KOPT-K1 (cell line): ENCODE results near the gene C12orf57.

Experiments
- H3K27ac ChIP-seq: fragments of 200-600 bp; sonication (generic); 2 replicates; pipeline ENCODE4 v1.5.1; 2016; ENCODE audit warnings: antibody characterized with exemption, mild to moderate bottlenecking, low read depth, low read length; ENCODE audit not compliant: poor library complexity, severe bottlenecking
- H3K36me3 ChIP-seq: fragments of 200-600 bp; sonication (generic); 2 replicates; pipeline ENCODE4 v1.5.1; 2017; ENCODE audit warnings: antibody characterized with exemption, mild to moderate bottlenecking, low read length, moderate library complexity; ENCODE audit not compliant: insufficient read depth
- H3K9me3 ChIP-seq: fragments of 200-600 bp; sonication (generic); 2 replicates; pipeline ENCODE4 v1.5.1; 2017; ENCODE audit warnings: antibody characterized with exemption, low read length, mild to moderate bottlenecking; ENCODE audit not compliant: insufficient read depth, poor library complexity, severe bottlenecking

Gene C12orf57

DNA sequence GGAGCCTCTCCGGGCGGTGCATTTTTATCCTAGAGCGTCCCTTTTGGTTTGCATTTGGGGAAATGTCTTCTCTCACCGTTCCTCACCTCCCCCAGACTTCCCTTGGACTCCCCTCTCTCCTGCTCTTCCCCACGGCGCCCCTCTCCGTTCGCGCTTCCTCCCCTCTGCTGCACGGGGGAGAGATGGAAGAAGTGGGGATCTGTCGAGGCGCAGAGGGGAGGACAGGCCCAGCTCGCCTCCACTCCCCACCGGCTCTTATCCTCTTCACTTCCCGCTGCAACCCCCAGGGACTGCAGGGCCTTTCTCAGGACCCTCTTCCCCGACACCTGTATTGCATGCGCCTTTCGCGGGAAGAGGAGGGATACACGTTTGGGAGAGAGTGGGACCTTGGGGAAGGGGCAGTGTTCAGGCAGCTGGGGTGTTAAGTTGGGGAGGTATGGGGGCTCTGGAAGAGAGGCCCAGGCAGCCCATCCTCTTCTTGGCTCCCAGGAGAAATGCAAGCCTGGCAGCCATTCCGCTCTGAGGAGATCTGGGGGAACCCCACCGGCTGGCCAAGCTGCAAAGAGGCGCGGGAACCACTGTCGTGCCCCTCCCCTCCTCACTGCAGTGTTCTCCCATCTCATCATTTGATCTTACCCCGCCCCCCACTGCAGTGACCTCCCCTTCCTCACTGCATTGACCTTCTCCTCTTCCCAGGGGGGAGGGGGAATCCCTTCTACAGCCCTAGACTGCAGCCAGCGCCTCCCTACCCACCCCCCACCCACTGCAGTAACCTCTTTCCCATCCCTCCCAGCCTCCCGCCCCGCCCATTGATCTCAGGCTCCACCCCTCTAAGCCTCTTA lies 28.7 kb upstream of the C12orf57 start:
- no peaks in the 10 kb centered on the region for H3K9me3 ChIP-seq
- H3K27ac ChIP-seq = peak overlapping the region; percentile 51
- H3K36me3 ChIP-seq = peaks cover 41% of the 10 kb centered on the region

DNA sequence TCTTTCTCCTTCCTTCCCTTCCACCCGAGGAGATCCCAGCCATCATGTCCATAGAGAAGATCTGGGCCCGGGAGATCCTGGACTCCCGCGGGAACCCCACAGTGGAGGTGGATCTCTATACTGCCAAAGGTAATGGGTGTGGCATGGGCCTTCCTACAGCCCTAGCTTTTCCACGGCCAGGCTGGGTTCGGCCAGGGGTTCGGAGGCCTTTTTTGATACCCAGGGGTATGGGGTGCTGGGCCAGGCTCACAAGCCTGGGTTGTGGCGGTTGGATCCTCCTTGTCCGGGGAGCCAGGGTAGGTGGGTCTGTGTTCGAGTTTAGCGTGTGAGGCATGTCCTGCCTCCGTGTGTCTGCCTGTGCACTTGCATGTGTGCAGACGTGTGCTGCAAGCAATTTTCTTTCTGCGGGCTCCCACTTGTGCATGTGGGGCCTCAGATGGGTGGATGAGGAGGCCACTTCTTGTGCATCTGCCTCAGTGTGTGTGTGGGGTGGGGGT lies 28.0 kb upstream of the C12orf57 start:
- Histone ChIP-seq H3K36me3 (peaks cover 45% of the 10 kb centered on the region), H3K27ac (no peak overlapping the region)

DNA sequence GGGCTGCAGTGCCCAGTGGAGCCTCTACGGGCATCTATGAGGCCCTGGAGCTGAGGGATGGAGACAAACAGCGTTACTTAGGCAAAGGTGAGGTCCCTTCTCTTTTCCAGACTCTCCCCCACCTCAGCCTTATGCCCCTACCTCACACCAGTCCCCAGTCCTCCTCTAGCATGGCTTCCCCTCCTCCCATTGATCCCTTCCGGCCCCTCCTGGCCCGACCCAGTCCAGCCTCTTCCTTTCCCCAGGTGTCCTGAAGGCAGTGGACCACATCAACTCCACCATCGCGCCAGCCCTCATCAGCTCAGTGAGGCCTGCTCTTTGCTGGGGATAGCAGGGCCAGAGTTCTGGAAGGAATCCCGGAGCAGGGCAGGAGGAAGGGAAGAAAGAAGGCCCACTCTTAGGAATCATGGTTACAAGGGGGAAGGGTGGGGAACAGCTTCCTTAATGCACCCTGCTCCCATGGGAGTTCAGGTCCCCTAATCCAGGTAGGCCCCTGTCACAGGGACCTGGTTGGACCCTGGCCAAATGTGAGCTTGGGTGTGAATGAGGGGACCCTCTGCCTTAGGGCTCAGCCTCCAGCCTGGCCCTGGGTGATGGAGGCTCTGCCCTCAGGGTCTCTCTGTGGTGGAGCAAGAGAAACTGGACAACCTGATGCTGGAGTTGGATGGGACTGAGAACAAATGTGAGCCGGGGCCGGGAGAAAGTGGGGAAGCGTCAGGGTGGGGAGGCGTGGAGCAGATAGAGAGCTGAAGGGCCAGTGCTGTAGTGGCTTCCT lies 27.2 kb upstream of the C12orf57 start:
- Histone ChIP-seq H3K36me3 (peaks cover 53% of the 10 kb centered on the region), H3K27ac (no peak overlapping the region), H3K9me3 (no peaks in the 10 kb centered on the region)

More for the DNA sequence above, 28.0 kb upstream of the C12orf57 start:
- no peaks in the 10 kb centered on the region for H3K9me3 ChIP-seq

DNA sequence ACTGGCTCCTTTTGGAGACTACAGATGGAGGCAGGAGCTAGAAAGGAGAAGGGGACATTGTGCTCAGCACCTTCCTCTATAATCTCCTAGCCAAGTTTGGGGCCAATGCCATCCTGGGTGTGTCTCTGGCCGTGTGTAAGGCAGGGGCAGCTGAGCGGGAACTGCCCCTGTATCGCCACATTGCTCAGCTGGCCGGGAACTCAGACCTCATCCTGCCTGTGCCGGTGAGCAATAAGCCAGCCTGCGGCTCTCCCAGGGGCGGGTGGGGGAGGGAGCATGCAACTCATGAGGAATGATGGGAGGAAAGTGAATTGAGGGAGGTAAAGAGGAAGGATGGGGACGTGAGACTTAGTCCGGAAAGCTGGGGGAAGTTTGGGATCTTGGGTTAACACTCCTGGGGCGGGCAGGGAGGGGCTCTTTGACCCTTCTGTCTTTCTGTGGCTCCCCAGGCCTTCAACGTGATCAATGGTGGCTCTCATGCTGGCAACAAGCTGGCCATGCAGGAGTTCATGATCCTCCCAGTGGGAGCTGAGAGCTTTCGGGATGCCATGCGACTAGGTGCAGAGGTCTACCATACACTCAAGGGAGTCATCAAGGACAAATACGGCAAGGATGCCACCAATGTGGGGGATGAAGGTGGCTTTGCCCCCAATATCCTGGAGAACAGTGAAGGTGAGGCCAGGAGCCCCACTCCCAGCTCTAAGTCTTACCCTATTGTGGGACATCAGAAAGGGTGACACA lies 26.2 kb upstream of the C12orf57 start:
- Histone ChIP-seq H3K9me3 (no peaks in the 10 kb centered on the region), H3K27ac (no peak overlapping the region), H3K36me3 (peaks cover 63% of the 10 kb centered on the region)

DNA sequence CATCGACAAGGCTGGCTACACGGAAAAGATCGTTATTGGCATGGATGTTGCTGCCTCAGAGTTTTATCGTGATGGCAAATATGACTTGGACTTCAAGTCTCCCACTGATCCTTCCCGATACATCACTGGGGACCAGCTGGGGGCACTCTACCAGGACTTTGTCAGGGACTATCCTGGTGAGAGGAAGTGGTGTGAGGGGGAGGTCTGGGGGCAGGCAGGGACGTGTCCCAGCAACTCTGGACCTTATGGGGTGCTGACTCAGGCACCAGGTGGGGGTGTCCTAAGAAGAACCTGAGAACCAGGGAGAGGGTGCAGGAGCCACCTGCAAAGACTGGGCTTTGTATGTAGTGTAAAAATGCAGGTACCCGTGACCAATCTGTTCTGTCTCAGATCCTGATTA lies 24.2 kb upstream of the C12orf57 start:
- Histone ChIP-seq H3K27ac (no peak overlapping the region), H3K36me3 (peaks cover 76% of the 10 kb centered on the region), H3K9me3 (no peaks in the 10 kb centered on the region)

DNA sequence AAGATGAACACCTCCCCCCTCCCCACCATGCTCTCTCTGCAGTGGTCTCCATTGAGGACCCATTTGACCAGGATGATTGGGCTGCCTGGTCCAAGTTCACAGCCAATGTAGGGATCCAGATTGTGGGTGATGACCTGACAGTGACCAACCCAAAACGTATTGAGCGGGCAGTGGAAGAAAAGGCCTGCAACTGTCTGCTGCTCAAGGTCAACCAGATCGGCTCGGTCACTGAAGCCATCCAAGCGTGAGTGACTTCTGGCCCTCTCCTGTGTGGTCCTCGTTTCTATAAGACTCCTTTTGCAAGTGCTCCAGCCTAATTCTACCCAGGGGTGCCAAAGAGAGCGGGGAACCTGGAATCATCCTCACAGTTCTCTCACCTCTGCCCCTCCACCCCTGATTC lies 22.3 kb upstream of the C12orf57 start:
- no peak overlapping the region for H3K27ac ChIP-seq
- H3K9me3 ChIP-seq = no peaks in the 10 kb centered on the region
- H3K36me3 ChIP-seq = peaks cover 68% of the 10 kb centered on the region

DNA sequence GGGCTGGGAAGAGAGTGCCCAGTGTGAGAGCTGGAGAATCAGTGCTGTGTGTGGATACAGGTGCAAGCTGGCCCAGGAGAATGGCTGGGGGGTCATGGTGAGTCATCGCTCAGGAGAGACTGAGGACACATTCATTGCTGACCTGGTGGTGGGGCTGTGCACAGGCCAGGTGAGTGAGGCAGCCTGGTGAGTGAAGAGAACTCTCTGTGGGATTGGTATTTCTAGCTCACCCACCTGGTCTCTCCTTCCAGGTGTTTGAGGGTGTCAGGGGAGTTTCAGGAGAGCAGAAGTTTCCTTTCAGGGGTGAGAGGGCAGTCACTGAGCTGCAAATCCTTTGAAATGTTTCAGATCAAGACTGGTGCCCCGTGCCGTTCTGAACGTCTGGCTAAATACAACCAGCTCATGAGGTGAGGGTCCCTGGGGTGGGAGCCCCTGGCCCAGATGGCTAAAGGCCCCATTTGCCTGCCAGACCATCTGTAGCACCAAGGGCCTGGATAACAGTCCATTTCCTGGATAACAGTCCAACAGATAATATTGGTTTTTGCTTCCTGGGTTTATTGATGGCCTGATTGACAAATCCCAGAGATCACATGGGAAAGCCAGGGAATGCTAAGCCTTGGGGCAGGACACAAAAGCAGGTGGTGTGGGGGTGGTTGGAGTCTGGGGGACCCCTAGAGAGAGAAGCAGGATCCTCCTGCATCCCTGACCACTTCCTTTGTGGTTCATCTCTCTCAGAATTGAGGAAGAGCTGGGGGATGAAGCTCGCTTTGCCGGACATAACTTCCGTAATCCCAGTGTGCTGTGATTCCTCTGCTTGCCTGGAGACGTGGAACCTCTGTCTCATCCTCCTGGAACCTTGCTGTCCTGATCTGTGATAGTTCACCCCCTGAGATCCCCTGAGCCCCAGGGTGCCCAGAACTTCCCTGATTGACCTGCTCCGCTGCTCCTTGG lies 21.6 kb upstream of the C12orf57 start:
- H3K27ac ChIP-seq = no peak overlapping the region
- H3K36me3 ChIP-seq = peaks cover 61% of the 10 kb centered on the region
- no peaks in the 10 kb centered on the region for H3K9me3 ChIP-seq

DNA sequence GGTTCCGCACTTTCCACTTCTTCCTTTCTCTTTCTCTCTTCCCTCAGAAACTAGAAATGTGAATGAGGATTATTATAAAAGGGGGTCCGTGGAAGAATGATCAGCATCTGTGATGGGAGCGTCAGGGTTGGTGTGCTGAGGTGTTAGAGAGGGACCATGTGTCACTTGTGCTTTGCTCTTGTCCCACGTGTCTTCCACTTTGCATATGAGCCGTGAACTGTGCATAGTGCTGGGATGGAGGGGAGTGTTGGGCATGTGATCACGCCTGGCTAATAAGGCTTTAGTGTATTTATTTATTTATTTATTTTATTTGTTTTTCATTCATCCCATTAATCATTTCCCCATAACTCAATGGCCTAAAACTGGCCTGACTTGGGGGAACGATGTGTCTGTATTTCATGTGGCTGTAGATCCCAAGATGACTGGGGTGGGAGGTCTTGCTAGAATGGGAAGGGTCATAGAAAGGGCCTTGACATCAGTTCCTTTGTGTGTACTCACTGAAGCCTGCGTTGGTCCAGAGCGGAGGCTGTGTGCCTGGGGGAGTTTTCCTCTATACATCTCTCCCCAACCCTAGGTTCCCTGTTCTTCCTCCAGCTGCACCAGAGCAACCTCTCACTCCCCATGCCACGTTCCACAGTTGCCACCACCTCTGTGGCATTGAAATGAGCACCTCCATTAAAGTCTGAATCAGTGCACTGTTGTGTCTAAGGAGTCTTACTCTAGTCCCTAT lies 20.7 kb upstream of the C12orf57 start:
- peaks cover 52% of the 10 kb centered on the region for H3K36me3 ChIP-seq
- H3K27ac ChIP-seq = no peak overlapping the region
- H3K9me3 ChIP-seq = no peaks in the 10 kb centered on the region

DNA sequence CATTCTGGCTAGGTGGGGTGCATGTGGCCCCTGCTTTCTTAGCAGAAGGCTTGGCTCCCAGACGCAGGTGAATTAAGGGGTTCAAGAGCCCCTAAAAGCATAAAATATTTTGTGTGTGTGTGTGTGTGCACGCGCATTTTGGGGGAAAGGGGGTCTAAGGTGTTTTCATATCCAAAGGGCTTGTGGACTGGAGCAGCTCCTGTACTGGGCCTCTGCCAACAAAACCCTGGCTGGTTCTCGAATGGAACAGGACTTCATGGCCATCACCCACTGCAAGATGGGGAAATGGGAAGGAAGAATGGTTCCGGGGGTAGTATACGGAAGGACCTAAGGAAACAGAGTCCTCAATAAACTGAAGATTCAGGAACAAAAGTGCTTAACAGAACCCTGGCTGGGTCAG lies 20.0 kb upstream of the C12orf57 start:
- Histone ChIP-seq H3K27ac (no peak overlapping the region), H3K36me3 (peaks cover 48% of the 10 kb centered on the region), H3K9me3 (no peaks in the 10 kb centered on the region)

DNA sequence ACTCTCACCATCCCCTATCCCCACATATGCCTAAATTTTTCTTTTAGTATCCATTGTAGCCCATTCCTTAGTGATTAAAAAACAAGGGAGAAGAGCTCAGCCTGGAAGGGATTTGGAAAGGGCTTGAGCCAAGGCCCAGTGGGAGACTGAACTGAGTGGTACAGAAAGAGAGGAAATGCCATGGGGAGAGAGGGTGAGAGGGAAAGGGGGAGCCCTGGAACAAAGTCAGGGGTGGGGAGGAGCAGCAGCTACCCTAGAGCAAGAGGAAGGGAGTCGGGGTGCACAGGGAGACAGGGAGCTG lies 18.6 kb upstream of the C12orf57 start:
- Histone ChIP-seq H3K9me3 (no peaks in the 10 kb centered on the region), H3K36me3 (peaks cover 34% of the 10 kb centered on the region), H3K27ac (no peak overlapping the region)

DNA sequence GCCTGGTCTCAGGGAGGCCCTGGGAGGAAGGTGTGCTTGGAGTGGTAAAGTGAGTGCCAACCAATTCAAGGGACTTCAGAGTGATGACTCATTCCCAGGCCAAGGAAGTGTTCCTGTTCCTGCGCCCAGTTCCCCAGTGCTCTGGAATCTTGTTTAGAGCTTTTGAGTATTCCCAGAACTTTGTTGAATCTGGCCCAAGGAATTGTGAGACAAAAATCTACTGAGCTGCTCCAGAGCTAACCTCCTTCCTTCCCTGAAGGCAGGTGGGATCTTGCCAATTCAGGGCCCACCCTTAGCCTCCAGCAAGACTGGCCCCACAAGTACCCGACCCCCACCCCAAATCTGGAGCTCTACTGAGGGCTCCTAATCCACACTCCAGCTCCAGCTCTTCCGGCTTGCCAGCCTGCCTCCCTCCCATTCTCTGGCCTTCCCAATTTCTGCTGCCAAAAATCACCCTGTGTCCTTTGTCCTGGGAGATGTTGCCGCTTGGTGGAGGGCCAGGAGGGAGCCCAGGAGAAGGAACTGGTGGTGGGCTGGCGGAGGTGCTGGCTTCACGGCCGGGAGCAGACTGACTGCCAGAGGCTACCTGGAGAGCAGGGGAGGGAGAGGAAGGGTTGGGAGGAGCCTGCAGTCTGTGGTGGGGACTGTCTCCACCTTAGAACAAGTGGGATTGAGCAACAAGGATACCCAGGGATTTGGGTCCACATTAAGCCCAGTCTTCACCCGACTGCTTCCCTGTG lies 18.1 kb upstream of the C12orf57 start:
- Histone ChIP-seq H3K27ac (no peak overlapping the region), H3K9me3 (no peaks in the 10 kb centered on the region), H3K36me3 (peaks cover 33% of the 10 kb centered on the region)

DNA sequence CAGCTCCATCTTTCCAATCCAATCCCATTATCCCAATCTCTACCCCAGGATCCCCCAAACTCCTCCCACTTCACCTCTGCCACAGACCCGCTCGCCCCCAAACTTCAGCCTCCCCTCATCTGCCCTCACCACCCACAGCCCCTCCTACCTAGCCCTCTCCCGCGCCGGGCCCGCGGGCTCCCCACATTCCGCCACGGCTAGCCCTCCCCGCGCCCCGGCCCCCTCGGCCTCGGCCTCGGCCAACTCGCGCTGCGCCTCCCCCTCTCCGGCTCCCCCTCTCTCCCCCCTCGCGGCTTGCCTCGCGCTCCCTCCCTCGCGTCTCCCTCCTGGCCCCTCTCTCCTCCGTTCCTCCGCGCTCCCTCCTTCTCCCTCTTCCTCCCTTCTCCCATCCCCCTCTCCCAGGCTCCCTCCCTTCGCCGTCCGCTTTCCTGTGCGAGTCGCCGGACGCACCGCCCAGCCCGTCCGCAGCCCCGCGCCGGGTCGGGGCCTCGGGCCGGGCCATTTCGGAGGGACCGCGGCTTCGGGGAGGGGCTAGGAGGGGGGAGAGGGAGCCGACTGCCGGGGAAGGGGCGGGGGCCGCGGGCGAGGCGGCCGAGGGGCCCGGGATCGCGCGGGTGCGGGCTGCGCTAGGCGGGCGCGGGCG lies 16.3 kb upstream of the C12orf57 start, which contains the start of gene ATN1:
ATN1 (plus strand) TSS at position 581 of the 643 bp plus-strand sequence. CDS start 6,043 bp downstream, outside the sequence.
- H3K9me3 ChIP-seq = no peaks in the 10 kb centered on the region
- peak within 1 kb of the TSS; percentile 78 for H3K27ac ChIP-seq
- peaks cover 15% of the 10 kb centered on the region for H3K36me3 ChIP-seq
